Nephron (organoid): Measurements from ENCODE around the gene COA3.

ENCODE experiments used
- H3K27ac Mint-ChIP-seq, 3 experiments: 2 replicates each; pipeline ENCODE4 v1.8.0; 2020; ENCODE audit warnings: mixed read lengths in 3 of 3, mild to moderate bottlenecking in 2 of 3, moderate library complexity in 1 of 3
- H3K27me3 Mint-ChIP-seq: 2 replicates; pipeline ENCODE4 v1.8.0; 2021; ENCODE audit warnings: low read depth, mild to moderate bottlenecking, moderate library complexity, mixed read lengths
- H3K36me3 Mint-ChIP-seq: 2 replicates; pipeline ENCODE4 v1.8.0; 2020; ENCODE audit warnings: low read depth, mixed read lengths
- H3K4me1 Mint-ChIP-seq: 2 replicates; pipeline ENCODE4 v1.8.0; 2020; ENCODE audit warnings: mixed read lengths
- H3K4me3 Mint-ChIP-seq, 3 experiments: 2 replicates each; pipeline ENCODE4 v1.8.0; 2020; ENCODE audit warnings: mild to moderate bottlenecking in 3 of 3, mixed read lengths in 3 of 3, moderate library complexity in 2 of 3
- H3K9me3 Mint-ChIP-seq: 2 replicates; pipeline ENCODE4 v1.8.0; 2020; ENCODE audit warnings: mixed read lengths
- CTCF ChIP-seq, 3 experiments: fragments of 200-600 bp; sonication (generic); IDR thresholded peaks; one replicate each; pipeline ENCODE4 v1.5.0; 2021; ENCODE audit warnings: antibody characterized with exemption in 3 of 3; ENCODE audit not compliant: unreplicated experiment in 3 of 3

COA3 gene

GRCh38 chr17:42791948-42792347 is 6.6 kb downstream of the COA3 start:
- H3K27me3 Mint-ChIP-seq: peaks cover 3% of the 10 kb centered on the region
- no peak overlapping the region for H3K4me3 Mint-ChIP-seq
- TF ChIP-seq CTCF (IDR thresholded peaks at IDR 0.05; ENCODE audit: unreplicated experiment in 3 of 3): no peak
- no peak overlapping the region for H3K27ac Mint-ChIP-seq
- no peaks in the 10 kb centered on the region for H3K9me3 Mint-ChIP-seq
- peaks cover 10% of the 10 kb centered on the region for H3K36me3 Mint-ChIP-seq
- H3K4me1 Mint-ChIP-seq: peaks cover 10% of the 10 kb centered on the region

- Mint-ChIP-seq H3K27me3 (peaks cover 23% of the 10 kb centered on the region), H3K4me3 (no peak overlapping the region), H3K36me3 (peaks cover 3% of the 10 kb centered on the region), H3K4me1 (peaks cover 6% of the 10 kb centered on the region), H3K27ac (no peak overlapping the region), H3K9me3 (no peaks in the 10 kb centered on the region)
- TF ChIP-seq CTCF (IDR thresholded peaks at IDR 0.05; ENCODE audit: unreplicated experiment in 3 of 3): no peak
Observed at GRCh38 chr17:42787266-42787665, 11.2 kb downstream of the COA3 start.

GRCh38 chr17:42784811-42785592 is 13.5 kb downstream of the COA3 start:
- TF ChIP-seq CTCF (IDR thresholded peaks at IDR 0.05; ENCODE audit: unreplicated experiment in 3 of 3): no peak
- H3K4me3 Mint-ChIP-seq: no peak overlapping the region
- no peak overlapping the region for H3K27ac Mint-ChIP-seq
- H3K36me3 Mint-ChIP-seq: peaks cover 3% of the 10 kb centered on the region
- H3K27me3 Mint-ChIP-seq: peaks cover 38% of the 10 kb centered on the region
- no peaks in the 10 kb centered on the region for H3K9me3 Mint-ChIP-seq
- peaks cover 6% of the 10 kb centered on the region for H3K4me1 Mint-ChIP-seq

GRCh38 chr17:42784409-42784808 is 14.1 kb downstream of the COA3 start:
- no peak for TF ChIP-seq CTCF (IDR thresholded peaks at IDR 0.05; ENCODE audit: unreplicated experiment in 3 of 3)
- Mint-ChIP-seq H3K4me3 (no peak overlapping the region), H3K27ac (no peak overlapping the region), H3K9me3 (no peaks in the 10 kb centered on the region), H3K36me3 (peaks cover 4% of the 10 kb centered on the region), H3K27me3 (peaks cover 44% of the 10 kb centered on the region), H3K4me1 (peaks cover 11% of the 10 kb centered on the region)

GRCh38 chr17:42783791-42784138 is 14.7 kb downstream of the COA3 start:
- Mint-ChIP-seq H3K36me3 (peaks cover 7% of the 10 kb centered on the region), H3K4me1 (peaks cover 15% of the 10 kb centered on the region), H3K4me3 (peak overlapping the region in 2 of 3 experiments; percentile 14 to 71), H3K27ac (no peak overlapping the region), H3K27me3 (peaks cover 46% of the 10 kb centered on the region), H3K9me3 (no peaks in the 10 kb centered on the region)
- TF ChIP-seq CTCF (IDR thresholded peaks at IDR 0.05; ENCODE audit: unreplicated experiment in 3 of 3): no peak
